Omental fat pad (tissue), 4 donors: Measurements from ENCODE around the gene TRABD2B. TPM values are rescaled to one million over a fixed set of nuclear protein-coding genes. Genes with fewer than 3 reads are reported as not detected.

Source experiments
- ATAC-seq: fragments of 150-250 bp; one replicate; pipeline ENCODE4 v1.9.1; 2016; ENCODE audit warnings: mild to moderate bottlenecking, moderate library complexity; ENCODE audit not compliant: low FRiP score
- DNase-seq: peaks from one replicate; pipeline ENCODE4 v3.0.0-alpha.2; 2019; ENCODE audit warnings: low spot score
- total RNA-seq, 4 donors: library from RNA; depleted of rRNA; stranded (reverse); fragments of >200 nt; gene quantifications; one replicate each; pipeline ENCODE4 v1.1.0, GENCODE V29; 2016
- TF ChIP-seq, protein P1 (sequence below), 3 donors: fragments of 450-650 bp; IDR thresholded peaks; one replicate each; pipeline ENCODE4 v1.5.1; 2016 to 2017; ENCODE audit warnings: antibody characterized with exemption in 3 of 3, mild to moderate bottlenecking in 3 of 3, moderate library complexity in 2 of 3

The TRABD2B gene
- total RNA-seq, 4 donors from 2014 or later: 0.82 to 3.0 (median 1.8) TPM

DNA sequence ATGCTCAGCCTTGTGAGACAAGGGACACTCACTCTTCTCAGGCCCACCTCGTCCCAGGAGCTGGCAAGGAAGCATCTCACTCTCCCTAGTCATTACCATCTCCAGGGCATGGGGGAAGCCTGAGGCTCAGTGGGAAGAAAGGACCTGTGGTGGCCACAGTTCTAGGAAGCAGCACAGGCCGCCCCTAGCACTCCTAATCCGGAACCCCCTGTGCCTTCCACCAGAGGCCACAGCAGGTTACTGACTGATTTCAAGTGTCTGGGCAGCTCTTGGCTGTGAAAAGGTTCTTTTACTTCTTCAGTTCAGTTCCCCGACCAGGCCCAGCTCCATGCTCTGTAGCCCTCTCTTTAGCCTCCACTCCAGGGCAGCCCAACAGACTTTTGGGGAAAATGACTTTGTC lies 84.4 kb downstream of the TRABD2B start:
- TF ChIP-seq, protein P1, sequence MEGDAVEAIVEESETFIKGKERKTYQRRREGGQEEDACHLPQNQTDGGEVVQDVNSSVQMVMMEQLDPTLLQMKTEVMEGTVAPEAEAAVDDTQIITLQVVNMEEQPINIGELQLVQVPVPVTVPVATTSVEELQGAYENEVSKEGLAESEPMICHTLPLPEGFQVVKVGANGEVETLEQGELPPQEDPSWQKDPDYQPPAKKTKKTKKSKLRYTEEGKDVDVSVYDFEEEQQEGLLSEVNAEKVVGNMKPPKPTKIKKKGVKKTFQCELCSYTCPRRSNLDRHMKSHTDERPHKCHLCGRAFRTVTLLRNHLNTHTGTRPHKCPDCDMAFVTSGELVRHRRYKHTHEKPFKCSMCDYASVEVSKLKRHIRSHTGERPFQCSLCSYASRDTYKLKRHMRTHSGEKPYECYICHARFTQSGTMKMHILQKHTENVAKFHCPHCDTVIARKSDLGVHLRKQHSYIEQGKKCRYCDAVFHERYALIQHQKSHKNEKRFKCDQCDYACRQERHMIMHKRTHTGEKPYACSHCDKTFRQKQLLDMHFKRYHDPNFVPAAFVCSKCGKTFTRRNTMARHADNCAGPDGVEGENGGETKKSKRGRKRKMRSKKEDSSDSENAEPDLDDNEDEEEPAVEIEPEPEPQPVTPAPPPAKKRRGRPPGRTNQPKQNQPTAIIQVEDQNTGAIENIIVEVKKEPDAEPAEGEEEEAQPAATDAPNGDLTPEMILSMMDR (IDR thresholded peaks at IDR 0.05): no peak
- DNase-seq (no peak), ATAC-seq (no peak)

DNA sequence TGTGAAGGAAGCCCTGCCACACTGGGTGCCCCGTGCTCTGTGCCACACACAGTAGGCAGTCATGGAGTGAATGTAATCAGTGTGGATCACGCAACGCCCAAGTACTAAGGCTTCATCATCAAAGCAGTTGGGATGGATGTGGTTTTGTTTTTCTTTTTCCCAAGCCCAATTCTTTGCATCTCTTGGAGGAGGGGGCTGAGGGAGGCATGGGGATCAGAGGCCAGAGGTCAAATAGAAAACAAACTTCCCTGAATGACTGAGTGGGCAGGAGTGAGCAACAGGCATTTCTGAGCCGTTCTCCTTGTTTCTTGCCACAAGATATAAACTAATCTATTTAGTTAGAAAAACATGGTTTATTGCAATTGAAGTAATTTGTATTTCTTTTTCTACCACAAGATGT lies 85.3 kb downstream of the TRABD2B start:
- DNase-seq: no peak
- ATAC-seq: no peak
- TF ChIP-seq, protein P1 (IDR thresholded peaks at IDR 0.05): no peak

DNA sequence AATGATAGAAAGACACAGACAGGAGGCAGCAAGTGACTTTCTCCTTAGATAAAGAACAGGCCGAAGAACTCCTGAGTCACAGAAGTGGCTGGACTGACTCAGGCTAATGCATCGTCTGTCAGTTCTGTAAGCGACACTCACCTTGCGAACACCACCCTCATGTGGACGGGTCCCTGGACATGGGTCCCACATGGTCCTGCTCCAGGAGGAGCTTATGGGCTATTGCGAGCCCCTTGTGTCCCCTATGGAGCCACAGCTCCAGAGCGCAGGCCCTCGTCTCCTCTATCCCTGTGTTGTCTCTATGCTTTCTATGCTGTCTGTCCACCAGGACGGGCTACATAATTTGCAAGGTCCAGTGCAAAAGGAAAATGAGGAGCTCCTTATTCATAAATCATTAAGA lies 85.8 kb downstream of the TRABD2B start:
- ATAC-seq (no peak), DNase-seq (no peak)
- TF ChIP-seq, protein P1 (IDR thresholded peaks at IDR 0.05): no peak

DNA sequence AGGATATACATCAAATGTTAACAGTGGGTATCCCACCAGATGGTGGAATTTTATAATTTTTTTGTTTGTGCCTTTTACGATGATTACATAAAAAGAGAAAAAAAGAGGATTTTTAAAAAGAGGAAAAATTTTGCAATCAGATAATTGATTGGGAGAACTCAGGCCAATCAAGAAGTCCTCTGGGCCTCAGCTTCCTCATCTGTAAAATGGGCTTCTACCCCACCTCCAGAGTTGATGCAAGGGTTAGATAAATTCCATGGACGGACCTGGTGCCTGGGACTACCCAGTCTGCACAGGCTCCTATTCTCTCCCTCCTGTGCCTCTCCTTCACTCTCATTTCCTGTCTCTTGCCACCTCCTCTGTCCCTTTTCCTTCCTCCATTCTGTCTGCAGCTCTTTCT lies 88.9 kb downstream of the TRABD2B start:
- DNase-seq (no peak), ATAC-seq (no peak)
- TF ChIP-seq, protein P1 (IDR thresholded peaks at IDR 0.05): no peak

DNA sequence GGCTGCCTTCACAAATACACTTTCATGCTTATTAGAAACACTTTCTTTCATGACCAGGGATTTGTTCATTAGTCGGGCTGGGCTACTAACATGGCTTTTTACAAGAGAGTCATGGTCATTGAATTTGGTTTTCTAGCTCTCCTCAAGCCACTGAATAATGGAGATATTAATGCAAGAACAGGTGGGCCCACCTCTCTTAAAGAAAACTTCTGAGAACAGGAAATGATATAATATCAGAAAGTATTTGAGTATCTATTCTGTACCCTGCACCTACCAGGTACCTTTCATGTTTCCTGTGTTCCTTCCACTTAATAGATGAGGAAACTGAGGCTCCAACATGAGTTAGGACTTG lies 90.0 kb downstream of the TRABD2B start:
- TF ChIP-seq, protein P1 (IDR thresholded peaks at IDR 0.05): no peak
- DNase-seq (no peak), ATAC-seq (no peak)

DNA sequence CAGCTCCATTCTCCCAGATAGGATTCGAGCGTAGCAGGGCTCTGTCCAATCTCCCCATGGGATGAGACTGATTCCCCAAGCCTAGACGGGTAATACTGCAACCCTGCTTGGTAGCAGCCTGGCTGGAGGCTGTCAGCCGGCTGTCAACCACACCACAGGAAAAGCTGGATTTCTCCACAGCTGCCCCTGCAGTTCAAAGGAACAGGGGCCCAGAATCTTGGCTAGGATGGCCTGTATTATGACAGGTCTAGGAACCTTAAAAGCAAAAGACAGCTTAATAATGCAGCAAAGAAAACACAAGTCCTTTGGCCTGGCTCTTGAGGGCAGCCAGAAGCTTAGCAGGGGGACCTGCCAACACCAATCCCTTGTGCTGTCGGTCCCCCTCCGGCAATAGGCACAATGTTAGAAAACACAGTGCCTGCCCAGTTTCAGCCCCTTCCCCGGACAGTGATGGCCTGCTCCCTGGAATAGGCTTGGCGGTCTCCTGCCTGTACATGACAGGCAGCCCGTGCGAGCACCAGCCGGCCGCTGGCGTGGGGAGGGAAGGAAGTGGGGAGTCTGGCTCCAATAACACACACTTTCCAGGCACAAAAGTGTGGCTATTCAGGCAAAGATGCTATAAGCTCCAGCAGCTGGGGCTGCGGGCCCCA lies 90.5 kb downstream of the TRABD2B start:
- DNase-seq: no peak
- TF ChIP-seq, protein P1 (IDR thresholded peaks at IDR 0.05): no peak
- ATAC-seq: no peak

DNA sequence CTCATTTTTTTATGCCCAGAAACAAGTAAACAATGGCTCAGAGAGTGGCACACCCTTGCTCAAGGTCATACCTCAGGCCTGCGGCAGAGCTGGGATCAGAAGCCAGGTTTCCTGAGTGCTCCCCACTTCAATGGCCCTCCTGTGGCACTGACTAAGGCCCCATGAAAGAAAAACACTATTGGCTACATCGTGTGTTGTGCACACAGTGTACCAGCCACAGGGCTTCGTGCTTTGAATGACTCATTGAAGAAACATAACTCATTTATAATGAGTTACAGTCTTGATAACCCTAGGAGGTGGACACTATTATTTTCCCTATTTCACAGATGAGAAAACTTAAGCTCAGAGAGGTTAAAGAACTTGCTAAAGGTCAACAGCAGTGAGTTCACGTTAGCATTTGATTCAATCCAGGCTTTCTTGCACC lies 91.2 kb downstream of the TRABD2B start:
- TF ChIP-seq, protein P1 (IDR thresholded peaks at IDR 0.05): no peak
- ATAC-seq: no peak
- DNase-seq: no peak
